A172 (cell line): ENCODE results near the gene CCSER2. TPM values are rescaled to one million over a fixed set of nuclear protein-coding genes. Genes with fewer than 3 reads are reported as not detected.
"Not testable (repeated sequence)": the region's sequence is repeated elsewhere in the genome, so short reads cannot be mapped to it uniquely, and the experiment has no call there.

Experiments
- DNase-seq: peaks from one replicate; pipeline ENCODE4 v3.0.0-alpha.2; 2015; ENCODE audit warnings: low spot score
- total RNA-seq: library from RNA; depleted of rRNA; stranded (reverse); fragments of >200 nt; shearing (Covaris generic); gene quantifications from 2 replicates; pipeline ENCODE4 v1.2.3, GENCODE V29; 2014

Gene CCSER2
- total RNA-seq, 1 experiment from 2014 or later = 40.7 TPM

- no peak for DNase-seq
Measured at GRCh38 chr10:84395581-84395980, 67.2 kb downstream of the CCSER2 start.

- DNase-seq = no peak
Measured at GRCh38 chr10:84397735-84398144, 69.4 kb downstream of the CCSER2 start.

GRCh38 chr10:84398696-84399095 lies 70.3 kb downstream of the CCSER2 start:
- no peak for DNase-seq

GRCh38 chr10:84401854-84402611 lies 73.6 kb downstream of the CCSER2 start:
- no peak for DNase-seq

- DNase-seq = no peak
Measured at GRCh38 chr10:84404783-84405182, 76.4 kb downstream of the CCSER2 start.

- no peak for DNase-seq
Measured at GRCh38 chr10:84405662-84406061, 77.3 kb downstream of the CCSER2 start.

GRCh38 chr10:84406561-84406960 lies 78.2 kb downstream of the CCSER2 start:
- no peak for DNase-seq

GRCh38 chr10:84407388-84408049 lies 79.1 kb downstream of the CCSER2 start:
- DNase-seq = no peak

GRCh38 chr10:84412482-84412881 lies 84.1 kb downstream of the CCSER2 start:
- DNase-seq = no peak

GRCh38 chr10:84414110-84414509 lies 85.7 kb downstream of the CCSER2 start:
- DNase-seq = not testable (repeated sequence)

GRCh38 chr10:84415539-84416244 lies 87.3 kb downstream of the CCSER2 start:
- no peak for DNase-seq

- DNase-seq = no peak
Measured at GRCh38 chr10:84416245-84416555, 87.8 kb downstream of the CCSER2 start.

- no peak for DNase-seq
Measured at GRCh38 chr10:84423719-84424118, 95.3 kb downstream of the CCSER2 start.

GRCh38 chr10:84424731-84425167 lies 96.4 kb downstream of the CCSER2 start:
- peak; percentile 93 for DNase-seq

- DNase-seq = no peak
Measured at GRCh38 chr10:84427903-84428650, 99.7 kb downstream of the CCSER2 start.

- DNase-seq = no peak
Measured at GRCh38 chr10:84428711-84429110, 100.3 kb downstream of the CCSER2 start.

GRCh38 chr10:84429926-84430520 lies 101.6 kb downstream of the CCSER2 start:
- DNase-seq = peak; percentile 74

- DNase-seq = no peak
Measured at GRCh38 chr10:84432891-84433290, 104.5 kb downstream of the CCSER2 start.

- no peak for DNase-seq
Measured at GRCh38 chr10:84440781-84441180, 112.4 kb downstream of the CCSER2 start.

- no peak for DNase-seq
Measured at GRCh38 chr10:84447701-84448400, 119.5 kb downstream of the CCSER2 start.

GRCh38 chr10:84449351-84449750 lies 121.0 kb downstream of the CCSER2 start:
- not testable (repeated sequence) for DNase-seq
